Measurements from ENCODE around the gene TBR1.

The TBR1 gene

GRCh38 chr2:161424891-161425727 is 9.0 kb downstream of the TBR1 start:
- TF ChIP-seq, protein P1, sequence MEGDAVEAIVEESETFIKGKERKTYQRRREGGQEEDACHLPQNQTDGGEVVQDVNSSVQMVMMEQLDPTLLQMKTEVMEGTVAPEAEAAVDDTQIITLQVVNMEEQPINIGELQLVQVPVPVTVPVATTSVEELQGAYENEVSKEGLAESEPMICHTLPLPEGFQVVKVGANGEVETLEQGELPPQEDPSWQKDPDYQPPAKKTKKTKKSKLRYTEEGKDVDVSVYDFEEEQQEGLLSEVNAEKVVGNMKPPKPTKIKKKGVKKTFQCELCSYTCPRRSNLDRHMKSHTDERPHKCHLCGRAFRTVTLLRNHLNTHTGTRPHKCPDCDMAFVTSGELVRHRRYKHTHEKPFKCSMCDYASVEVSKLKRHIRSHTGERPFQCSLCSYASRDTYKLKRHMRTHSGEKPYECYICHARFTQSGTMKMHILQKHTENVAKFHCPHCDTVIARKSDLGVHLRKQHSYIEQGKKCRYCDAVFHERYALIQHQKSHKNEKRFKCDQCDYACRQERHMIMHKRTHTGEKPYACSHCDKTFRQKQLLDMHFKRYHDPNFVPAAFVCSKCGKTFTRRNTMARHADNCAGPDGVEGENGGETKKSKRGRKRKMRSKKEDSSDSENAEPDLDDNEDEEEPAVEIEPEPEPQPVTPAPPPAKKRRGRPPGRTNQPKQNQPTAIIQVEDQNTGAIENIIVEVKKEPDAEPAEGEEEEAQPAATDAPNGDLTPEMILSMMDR (IDR thresholded peaks at IDR 0.05; ENCODE audit: low read depth, low read length): no peak
- DNase-seq (ENCODE audit: extremely low read depth, low read depth): no peak

GRCh38 chr2:161425728-161426454 is 9.8 kb downstream of the TBR1 start:
- no peak for DNase-seq (ENCODE audit: extremely low read depth, low read depth)
- TF ChIP-seq, protein P1 (IDR thresholded peaks at IDR 0.05; ENCODE audit: low read depth, low read length): no peak

DNA sequence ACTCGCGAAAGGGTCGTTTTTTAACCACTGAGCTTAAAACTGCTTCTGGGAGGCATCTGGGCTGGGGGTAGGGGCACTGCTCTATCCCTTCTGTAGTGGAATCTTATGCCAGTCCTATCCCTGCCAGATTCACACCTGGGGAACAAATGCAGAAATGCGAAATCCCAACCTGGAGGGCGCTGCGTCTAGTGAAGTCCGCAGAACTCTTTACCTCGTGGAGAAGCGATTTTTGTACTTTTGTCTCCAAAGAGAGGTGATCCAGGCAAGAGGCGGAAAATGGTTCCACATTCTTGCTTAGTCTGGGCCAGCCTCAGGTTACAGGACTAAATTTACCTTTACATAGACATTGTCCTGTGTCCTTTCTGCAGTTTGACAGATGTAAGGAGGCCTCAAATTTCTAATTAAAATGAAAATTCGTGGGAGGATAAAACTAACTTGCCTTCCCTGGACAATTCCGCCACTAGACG is 10.4 kb downstream of the TBR1 start:
- TF ChIP-seq, protein P1 (IDR thresholded peaks at IDR 0.05; ENCODE audit: low read depth, low read length): peak; percentile 61
- DNase-seq (ENCODE audit: extremely low read depth, low read depth): no peak

GRCh38 chr2:161426922-161427663 is 11.0 kb downstream of the TBR1 start:
- TF ChIP-seq, protein P1 (IDR thresholded peaks at IDR 0.05; ENCODE audit: low read depth, low read length): no peak
- DNase-seq (ENCODE audit: extremely low read depth, low read depth): no peak

- no peak for DNase-seq (ENCODE audit: extremely low read depth, low read depth)
- TF ChIP-seq, protein P1 (IDR thresholded peaks at IDR 0.05; ENCODE audit: low read depth, low read length): no peak
Measured at GRCh38 chr2:161427664-161428587, 11.8 kb downstream of the TBR1 start.

- TF ChIP-seq, protein P1 (IDR thresholded peaks at IDR 0.05; ENCODE audit: low read depth, low read length): no peak
- no peak for DNase-seq (ENCODE audit: extremely low read depth, low read depth)
Measured at GRCh38 chr2:161430386-161430785, 14.3 kb downstream of the TBR1 start.

Measured in AG09319 (cell line).